DMS153 (cell line): ENCODE measurements around the gene MACROH2A2.
"Not testable (repeated sequence)": the region's sequence is repeated elsewhere in the genome, so short reads cannot be mapped to it uniquely, and the experiment has no call there.

Experiments
- DNase-seq: peaks from one replicate; lab custom pipeline; 2025; lab: John Stamatoyannopoulos, UW

Gene MACROH2A2

DNA sequence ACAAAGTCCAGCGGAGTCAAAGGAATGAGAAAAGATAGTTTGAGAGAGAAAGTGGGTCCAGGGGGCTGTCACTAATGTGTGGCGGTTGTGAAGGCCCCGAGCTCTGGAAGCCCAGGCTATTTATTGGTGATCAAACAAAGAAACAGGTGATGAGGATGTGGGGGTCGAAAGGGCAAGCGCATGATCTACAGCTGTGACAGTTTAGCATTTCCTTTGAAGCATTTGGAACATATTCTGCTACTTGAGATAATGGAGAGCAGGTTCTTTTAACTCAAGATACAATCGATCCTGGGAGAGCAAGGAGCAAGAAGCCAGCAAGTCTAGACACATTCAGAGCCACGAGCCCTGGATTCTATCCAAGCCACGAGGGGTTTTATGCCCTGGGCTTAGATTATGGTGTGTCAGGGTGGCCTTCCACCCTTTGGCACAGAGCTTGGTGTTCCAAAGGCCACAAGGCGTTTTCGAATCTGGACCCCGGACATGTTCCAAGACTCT lies 48.5 kb downstream of the MACROH2A2 start:
- not testable (repeated sequence) for DNase-seq

DNA sequence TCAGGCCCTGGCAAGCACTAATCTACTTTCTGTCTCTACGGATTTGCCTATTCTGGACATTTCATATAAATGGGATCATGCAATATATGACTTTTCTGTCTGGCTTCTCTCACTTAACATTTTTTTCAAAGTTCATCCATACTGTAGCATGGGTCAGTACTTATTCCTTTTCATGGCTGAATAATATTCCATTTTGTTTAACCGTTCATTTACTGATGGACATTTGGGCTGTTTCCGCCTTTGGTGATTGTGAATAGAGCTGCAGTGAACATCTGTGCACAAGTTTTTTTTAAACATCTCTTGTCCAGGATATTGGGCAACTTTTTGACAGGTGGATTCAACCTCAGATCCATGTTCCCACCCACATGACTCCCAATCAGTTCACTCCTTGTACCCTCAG lies 49.0 kb downstream of the MACROH2A2 start:
- DNase-seq, result no peak

GRCh38 chr10:70106958-70107791 lies 54.5 kb downstream of the MACROH2A2 start:
- no peak for DNase-seq

DNA sequence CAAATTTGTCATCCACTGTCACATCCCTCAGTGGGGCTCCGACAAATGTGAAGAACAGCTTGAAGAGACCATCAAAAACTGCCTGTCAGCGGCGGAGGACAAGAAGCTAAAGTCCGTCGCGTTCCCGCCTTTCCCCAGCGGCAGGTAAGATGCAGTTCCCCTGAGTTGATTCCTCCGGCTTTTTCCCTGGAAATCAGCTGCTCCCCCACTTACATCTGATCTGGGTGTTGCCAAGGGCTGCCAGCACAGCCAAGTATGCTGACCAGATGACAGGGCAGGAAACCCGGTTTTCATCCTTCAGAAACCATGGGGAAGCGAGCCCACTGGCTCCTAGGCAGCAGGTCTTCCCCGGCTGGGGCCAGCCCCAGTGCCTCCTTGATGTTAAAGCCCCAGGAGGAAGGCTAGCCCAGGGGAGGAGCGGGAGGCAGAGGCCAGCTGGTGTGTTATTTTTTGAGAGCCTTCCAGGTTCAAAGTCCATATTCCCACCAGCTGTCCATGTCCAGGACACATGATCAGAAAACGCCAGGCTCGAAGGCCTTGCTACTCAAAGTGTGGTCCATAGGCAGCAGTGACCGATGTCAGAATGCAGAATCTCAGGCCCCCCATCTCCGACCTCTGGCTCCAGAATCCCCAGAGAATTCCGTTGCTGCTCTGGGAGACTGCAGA lies 56.6 kb downstream of the MACROH2A2 start:
- DNase-seq, result no peak

DNA sequence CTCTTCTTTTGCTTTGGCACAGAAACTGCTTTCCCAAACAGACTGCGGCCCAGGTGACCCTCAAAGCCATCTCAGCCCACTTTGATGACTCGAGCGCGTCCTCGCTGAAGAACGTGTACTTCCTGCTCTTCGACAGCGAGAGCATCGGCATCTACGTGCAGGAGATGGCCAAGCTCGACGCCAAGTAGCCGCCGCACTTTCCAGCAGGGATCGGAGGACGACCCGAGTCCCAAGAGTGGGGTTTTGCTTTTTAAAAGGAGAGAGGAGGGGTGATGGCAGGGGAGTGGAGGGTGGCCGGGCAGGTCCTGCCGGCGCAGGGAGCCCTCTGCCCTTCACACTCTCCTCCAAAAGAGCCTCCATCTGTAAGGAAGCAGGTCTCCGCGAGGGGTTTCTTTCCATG lies 58.9 kb downstream of the MACROH2A2 start:
- DNase-seq, result no peak

DNA sequence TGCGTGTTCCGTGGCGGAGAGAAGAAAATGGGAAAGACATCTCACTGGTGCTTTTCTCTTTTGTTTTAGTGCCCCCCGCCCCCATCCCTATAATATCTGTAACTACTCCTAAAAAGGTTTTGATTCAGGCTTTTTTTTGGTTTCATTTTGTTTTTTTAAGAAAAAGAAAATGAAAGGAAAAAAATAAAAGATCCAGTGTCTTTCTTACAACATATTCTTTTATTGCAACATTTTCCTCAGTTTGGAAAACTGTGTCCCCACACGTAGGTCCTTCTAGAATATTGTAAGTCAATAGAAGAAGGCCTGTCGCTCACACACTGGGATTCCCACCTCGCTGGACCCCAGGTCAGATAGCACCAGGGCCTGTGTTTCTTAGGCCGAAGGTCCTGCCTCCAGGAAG lies 59.4 kb downstream of the MACROH2A2 start:
- no peak for DNase-seq

DNA sequence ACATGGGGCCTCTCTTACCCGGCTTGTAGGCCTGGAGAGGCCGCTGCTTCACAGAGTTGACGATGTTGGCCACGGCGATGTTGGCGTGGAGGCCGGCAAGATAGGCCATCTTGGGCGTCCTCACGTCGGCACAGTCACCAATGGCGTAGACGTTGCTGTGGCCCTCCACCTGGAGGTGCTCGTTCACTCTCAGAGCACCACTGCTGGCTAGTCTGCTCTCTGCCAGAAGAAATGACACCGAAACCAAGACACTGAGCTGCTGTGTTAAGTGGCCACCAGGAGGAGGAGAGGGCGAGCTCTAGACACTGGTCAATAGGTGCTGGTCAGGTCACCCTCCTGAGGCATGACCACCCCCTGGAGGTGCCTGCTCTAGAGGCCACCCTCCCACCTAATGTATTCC lies 62.3 kb downstream of the MACROH2A2 start:
- no peak for DNase-seq

DNA sequence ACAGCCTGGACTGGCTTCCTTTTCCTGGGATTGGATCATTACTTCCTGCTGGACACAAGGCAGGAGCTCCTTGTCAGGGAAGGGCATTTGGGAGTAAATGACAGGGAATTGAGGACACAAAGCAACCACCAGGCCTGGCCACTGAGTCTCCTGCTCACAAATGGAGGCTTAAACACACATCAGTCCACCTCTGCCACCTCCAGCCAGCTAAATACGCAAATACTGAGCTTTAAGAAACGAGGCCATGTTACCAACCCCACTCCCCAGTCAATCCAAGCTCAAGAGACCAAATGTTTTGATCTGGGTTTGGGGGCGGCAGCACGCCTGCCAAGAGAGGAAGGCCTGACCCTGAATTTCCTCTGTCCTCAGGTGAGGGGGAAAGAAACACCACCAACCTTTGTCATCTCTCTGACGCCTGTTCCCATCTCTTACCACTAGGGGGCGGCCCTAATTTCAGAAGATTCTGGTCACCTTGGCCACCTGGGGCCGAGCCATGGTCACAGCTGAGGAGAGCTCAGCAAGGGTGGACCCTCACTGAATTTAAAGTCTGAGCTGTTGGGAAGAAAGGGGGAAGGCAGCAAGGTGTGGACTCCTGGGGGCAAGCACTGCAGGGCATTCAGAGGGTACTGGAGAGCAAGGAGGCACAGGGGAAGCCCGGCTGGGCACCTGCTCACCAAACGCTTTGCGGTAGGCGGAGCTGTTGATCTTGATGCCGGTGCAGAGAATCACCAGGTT lies 63.5 kb downstream of the MACROH2A2 start:
- no peak for DNase-seq

DNA sequence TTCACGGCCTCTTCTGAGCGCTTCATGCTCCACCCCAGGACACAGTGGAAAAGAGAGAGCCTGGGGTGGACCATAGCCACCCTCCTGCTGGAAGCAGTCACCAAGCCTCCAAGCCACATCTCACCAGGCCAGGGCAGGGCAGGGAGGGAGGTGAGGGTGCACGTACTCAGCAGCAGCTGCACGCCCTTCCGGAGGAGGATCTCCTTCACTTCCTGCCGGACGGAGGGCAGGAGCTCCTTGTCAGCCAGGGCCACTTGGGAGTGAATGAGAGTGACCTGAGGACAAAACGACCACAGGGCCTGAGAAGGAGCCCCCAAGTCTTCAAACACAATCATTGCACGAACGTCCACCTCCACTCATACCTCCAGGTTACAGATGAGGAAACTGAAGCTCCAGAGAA lies 65.0 kb downstream of the MACROH2A2 start:
- no peak for DNase-seq

GRCh38 chr10:70118196-70118595 lies 65.5 kb downstream of the MACROH2A2 start:
- no peak for DNase-seq

DNA sequence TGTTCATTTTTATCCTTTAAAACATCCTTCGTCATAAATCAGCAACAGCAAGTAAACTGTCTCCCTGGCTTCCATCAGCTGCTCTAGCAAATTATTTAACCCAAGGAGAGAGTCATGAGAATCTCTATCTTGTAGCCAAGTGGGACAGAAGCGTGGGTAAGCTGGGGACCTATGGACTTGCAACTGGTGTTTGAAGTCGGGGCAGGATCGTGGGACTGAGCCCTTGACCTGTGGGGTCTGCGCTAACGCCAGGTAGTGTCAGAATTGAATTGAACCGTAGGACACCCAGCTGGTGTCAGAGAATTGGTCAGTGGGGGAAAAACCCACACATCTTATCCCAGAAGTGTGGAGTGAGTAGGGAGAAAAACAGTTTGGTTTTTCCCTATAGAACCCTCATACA lies 66.6 kb downstream of the MACROH2A2 start:
- DNase-seq, result no peak

DNA sequence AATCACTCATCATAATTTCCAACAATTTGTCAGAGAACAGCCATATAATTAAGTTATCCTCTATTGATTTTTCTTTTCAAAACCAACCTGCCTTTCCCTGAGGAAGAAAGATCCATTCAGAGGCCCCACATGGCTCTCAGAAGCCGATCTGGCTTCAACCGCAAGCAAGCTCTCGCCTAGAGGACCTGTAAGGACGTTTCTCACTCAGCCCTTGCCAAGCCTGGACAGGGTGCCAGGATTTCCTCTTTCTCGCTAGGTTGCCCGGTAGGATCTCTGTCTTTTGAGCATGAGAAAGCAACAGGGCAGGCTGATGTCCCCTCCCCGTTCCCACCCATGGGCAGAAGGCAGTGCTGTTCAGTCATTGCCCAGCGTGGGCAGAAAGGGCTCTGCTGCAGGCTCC lies 67.0 kb downstream of the MACROH2A2 start:
- DNase-seq, result no peak

DNA sequence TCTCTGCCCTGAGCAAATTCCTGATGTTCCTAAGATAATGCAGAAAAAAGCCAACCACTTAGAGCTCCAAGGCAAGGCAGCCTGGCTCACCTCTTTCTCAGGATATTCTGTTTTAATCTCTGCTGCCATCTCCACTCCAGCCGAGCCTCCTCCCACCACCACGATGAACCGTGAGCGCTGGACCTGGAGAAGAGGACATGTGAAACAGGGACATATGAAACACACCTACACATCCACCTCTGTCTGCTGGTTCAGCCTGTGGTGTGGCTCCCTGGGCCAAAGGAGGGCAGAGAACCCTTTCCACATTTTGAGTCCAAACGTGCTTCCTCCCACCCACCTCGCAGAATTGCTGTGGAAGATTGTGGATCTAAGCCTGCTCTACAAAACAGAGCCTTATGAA lies 67.8 kb downstream of the MACROH2A2 start:
- no peak for DNase-seq

DNA sequence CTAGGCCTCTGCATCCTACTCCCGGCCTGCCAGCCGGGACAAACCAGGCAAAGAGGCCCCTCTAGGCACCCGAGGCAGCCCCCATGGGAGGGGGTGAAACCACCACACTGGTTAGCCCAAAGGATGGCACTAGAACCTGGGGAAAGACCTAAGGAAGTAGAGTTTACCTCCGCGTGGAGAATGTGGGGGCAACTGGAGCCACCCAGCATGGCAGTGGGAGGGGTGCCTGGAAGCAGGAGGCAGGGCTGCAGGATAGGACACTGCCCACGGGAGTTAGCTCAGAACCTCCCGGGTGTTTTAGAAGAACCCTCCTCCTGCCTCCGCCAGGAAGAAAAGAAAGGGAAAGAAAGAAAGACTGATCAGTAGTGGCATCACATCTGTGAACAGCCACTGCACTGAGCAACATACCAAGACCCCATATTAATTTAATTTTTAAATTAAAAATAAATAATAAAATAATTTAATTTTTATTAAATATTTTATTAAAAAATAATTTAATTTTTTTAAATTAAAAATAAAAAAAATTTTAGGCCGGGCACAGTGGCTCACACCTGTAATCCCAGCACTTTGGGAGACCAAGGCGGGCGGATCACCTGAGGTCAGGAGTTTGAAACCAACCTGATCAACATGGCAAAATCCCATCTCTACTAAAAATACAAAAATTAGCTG lies 68.8 kb downstream of the MACROH2A2 start:
- DNase-seq, result no peak

- DNase-seq, result no peak
Measured at GRCh38 chr10:70122742-70123141, 70.1 kb downstream of the MACROH2A2 start.

GRCh38 chr10:70123166-70123565 lies 70.5 kb downstream of the MACROH2A2 start:
- not testable (repeated sequence) for DNase-seq

DNA sequence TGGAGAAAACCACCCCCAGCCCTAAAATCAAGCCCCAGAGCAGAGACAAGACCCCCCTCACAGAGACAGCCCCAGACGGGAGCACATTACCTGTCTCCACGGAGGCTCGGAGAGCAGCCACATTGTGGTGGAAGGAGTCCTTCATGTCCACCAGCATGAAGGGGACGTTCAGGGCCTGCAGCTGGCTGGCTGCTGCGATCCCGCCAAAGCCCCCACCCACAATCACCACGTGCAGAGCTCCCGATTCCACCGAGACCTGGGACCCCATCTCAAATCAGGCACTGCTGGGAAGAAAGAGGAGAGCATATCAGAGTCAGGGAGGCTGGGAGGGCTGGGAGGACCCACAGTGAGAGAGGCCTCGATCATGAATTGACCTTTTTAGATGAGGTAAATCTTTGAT lies 71.2 kb downstream of the MACROH2A2 start:
- DNase-seq, result no peak

DNA sequence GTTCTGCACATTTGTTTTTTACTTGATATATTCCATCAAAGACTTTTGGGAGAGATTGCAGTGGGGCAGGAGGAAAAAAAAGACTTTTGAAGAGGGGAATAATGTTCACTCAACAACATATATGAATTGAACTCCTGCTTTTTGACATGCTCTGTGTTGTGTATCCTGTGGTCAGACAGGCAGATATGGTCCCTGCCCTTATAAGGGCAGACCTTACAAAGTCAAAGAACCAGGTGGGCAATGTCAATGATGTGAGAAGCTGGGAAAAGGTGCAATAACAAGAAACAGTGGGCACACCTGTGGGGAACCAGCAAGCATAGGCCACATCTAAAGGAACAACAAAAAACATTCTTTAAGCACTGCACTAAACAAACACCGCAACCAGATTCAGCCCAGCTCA lies 71.8 kb downstream of the MACROH2A2 start:
- no peak for DNase-seq

DNA sequence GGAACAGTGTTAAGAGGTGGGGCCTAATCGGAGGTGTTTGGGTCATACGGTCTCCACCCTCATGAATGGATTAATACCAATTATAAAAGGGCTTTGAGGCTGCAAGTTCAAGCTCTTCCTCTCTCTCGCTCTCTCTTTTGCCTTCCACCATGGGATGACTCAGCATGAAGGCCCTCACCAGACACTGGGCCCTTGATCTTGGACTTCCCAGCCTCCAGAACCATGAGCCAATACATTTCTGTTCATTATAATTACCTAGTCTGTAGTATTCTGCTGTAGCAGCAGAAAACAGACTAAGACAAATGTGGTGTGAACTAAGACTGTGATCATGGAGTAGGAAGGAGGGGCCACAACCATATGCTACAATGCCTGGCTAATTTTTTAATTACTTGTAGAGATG lies 72.3 kb downstream of the MACROH2A2 start:
- no peak for DNase-seq

DNA sequence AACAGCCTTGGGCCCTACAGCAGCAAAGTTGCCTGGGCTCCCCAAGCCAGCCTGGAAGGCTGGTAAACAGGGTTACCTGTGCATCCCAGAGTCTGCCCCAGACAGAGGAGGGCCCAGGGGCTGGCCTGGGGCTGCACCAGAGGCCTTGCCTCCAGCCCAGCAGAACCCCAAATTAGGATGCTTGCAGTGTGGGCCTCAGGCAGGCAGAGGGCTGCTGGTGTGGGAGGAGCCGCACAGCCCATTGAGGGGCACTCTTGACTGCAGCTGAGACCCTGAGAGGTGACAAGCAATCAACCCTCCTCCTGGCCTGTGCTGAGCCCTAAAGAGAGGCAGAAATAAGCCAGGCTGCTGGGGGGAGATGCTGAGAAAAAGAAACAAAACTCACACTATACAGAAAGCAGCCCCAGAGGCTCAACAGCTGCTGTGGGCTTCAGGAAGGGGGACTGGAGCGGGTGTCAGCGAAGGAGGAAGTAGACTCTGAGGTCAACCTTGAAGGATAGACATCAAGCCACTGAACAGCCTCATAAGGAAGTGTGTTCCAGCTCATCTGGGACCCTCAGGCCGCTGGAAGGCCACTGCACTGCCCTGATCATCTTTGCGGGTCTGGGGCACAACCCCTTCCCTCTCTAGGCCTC lies 73.4 kb downstream of the MACROH2A2 start:
- DNase-seq, result no peak

- no peak for DNase-seq
Measured at GRCh38 chr10:70126700-70127395, 74.2 kb downstream of the MACROH2A2 start.
